GM21390 (cell line): ENCODE data around the gene OR5L1.

ENCODE experiments used
- ATAC-seq: cut with Tn5 transposase; IDR thresholded peaks from one replicate; pipeline ENCODE4 v1.9.1; 2021; ENCODE audit not compliant: unreplicated experiment

OR5L1 gene

DNA sequence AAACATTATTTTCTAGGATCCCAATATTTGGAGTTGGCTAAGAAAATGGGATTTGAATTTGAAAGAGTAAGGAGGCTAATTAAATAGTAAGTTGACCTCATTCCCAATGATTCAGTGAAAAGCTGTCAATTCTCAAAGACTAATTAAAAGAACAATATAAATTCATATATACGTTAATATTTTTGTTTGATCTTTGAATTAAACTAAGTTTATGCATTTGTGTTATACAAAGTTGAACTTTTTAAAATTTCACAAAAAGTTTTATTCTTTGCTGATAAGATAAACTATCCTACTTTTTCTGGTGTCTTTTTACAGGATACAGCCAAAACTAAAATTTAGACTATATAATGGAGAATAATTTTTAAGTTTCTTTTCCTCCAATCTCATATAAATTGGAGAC is at the start of gene OR5L1:
Gene OR5L1, plus strand, starts transcription at position 301 of the 400 bp plus-strand sequence. CDS start 100 bp downstream, outside the sequence.
- no peak for ATAC-seq

- ATAC-seq, result no peak
Measured at GRCh38 chr11:55773138-55773537, 38.0 kb upstream of the OR5L1 start, which contains the start of gene OR5D13. OR5D13 (plus strand) TSS chr11:55773438; CDS start chr11:55773438, 0 bp downstream.

GRCh38 chr11:55791606-55792005 is 19.6 kb upstream of the OR5L1 start:
- no peak for ATAC-seq

GRCh38 chr11:55793321-55793720 is 17.8 kb upstream of the OR5L1 start:
- ATAC-seq, result no peak

- ATAC-seq, result no peak
Measured at GRCh38 chr11:55795256-55795655, 15.9 kb upstream of the OR5L1 start, which contains the start of gene OR5D14. OR5D14 (plus strand) TSS chr11:55795556; CDS start chr11:55795556, 0 bp downstream.

DNA sequence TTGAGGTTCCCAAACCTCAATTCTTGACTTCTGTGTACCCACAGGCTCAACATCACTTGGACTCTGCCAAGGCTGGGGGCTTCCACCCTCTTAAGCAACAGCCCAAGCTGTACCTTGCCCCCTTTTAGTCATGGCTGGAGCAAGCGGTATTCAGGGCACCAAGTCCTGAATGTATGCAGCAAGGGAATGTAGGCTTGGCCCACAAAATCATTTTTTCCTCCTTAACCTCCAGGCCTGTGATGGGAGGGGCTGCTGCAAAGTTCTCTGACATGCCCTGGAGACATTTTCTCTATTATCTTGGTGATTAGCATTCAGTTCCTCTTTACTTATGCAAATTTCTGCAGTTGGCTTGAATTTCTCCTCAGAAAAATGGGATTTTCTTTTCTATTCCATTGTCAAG is 4.9 kb upstream of the OR5L1 start:
- no peak for ATAC-seq

GRCh38 chr11:55819330-55819729 is 8.2 kb downstream of the OR5L1 start, which contains the start of gene OR5D18:
OR5D18 (plus strand) TSS chr11:55819630; CDS start chr11:55819630, 0 bp downstream.
- ATAC-seq, result no peak

GRCh38 chr11:55826919-55827318 is 15.8 kb downstream of the OR5L1 start, which contains the start of gene OR5L2:
OR5L2 (plus strand) TSS chr11:55827219; CDS start chr11:55827219, 0 bp downstream.
- no peak for ATAC-seq

- no peak for ATAC-seq
Measured at GRCh38 chr11:55838452-55838851, 27.3 kb downstream of the OR5L1 start, which contains the start of gene OR5D16. OR5D16 (plus strand) TSS chr11:55838752; CDS start chr11:55838752, 0 bp downstream.

- ATAC-seq, result no peak
Measured at GRCh38 chr11:55847453-55847852, 36.3 kb downstream of the OR5L1 start.

- ATAC-seq, result no peak
Measured at GRCh38 chr11:55849037-55849436, 37.9 kb downstream of the OR5L1 start.

- no peak for ATAC-seq
Measured at GRCh38 chr11:55852141-55852540, 41.0 kb downstream of the OR5L1 start.

DNA sequence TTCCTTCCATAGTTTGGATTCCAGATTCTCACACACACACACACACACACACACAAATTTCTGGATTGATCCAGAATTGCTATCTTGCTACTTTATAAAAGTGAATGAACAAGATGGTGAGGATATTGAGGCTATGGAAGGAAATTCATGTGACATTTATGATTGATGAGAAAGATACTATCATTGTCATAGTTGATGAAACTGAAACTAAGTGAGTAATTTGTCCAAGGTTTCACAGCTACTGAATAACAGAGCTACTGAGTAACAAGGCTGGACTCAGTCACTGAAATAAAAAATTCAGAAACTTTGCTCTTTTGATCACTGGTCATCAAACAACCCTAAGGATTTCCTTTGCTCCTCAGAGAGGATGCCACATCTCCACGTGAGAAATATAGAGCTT is 43.5 kb downstream of the OR5L1 start:
- no peak for ATAC-seq
